PC-9 (cell line): ENCODE measurements around the gene TSHZ2. TPM values are rescaled to one million over a fixed set of nuclear protein-coding genes. Genes with fewer than 3 reads are reported as not detected.
A peak's percentile ranks its signal among the peaks of the same experiment; 100 is the strongest.

Experiments used
- BruUV-seq: library from RNA; stranded (reverse); fragments of 400-500 nt; replicated peaks from 2 replicates; lab custom pipeline; 2021; lab: Mats Ljungman, UMichigan
- CTCF ChIA-PET: fragments of 300-600 bp; sonication (Branson Sonifier 250); formaldehyde crosslinking; loops from one replicate; lab custom pipeline; 2022; ENCODE audit warnings: antibody characterized with exemption; lab: Charles Lee
- POLR2A ChIA-PET: fragments of 300-600 bp; sonication (Branson Sonifier 250); formaldehyde crosslinking; loops from one replicate; lab custom pipeline; 2022; ENCODE audit warnings: antibody characterized with exemption; ENCODE audit not compliant: unreplicated experiment; lab: Charles Lee
- DNase-seq, 2 experiments: peaks; one replicate each; pipeline versions ENCODE4 v3.0.0 to v3.0.0-alpha.2; 2015 to 2022; ENCODE audit warnings: mixed read lengths in 1 of 2
- H2AFZ ChIP-seq: fragments of 200-600 bp; sonication (generic); 2 replicates; pipeline ENCODE4 v1.8.1; 2017; ENCODE audit warnings: antibody characterized with exemption
- H3F3A ChIP-seq: fragments of 200-600 bp; sonication (generic); 2 replicates; pipeline ENCODE4 v1.8.1; 2017; ENCODE audit warnings: antibody characterized with exemption, mild to moderate bottlenecking, low read depth; ENCODE audit not compliant: insufficient read depth
- H3K27ac ChIP-seq: fragments of 200-600 bp; sonication (generic); 2 replicates; pipeline ENCODE4 v1.6.1; 2016; ENCODE audit warnings: mixed run types
- H3K27me3 ChIP-seq: fragments of 200-600 bp; sonication (generic); 2 replicates; pipeline ENCODE4 v1.6.1; 2016; ENCODE audit warnings: low read depth, mixed run types; ENCODE audit not compliant: insufficient read depth
- H3K36me3 ChIP-seq: fragments of 200-600 bp; sonication (generic); 2 replicates; pipeline ENCODE4 v1.6.1; 2016; ENCODE audit warnings: low read depth, mixed run types
- H3K4me1 ChIP-seq: fragments of 200-600 bp; sonication (generic); replicated peaks from 2 replicates; pipeline ENCODE4 v1.6.1; 2016; ENCODE audit warnings: mixed run types; ENCODE audit not compliant: insufficient read depth
- H3K4me2 ChIP-seq: fragments of 200-600 bp; sonication (generic); 2 replicates; pipeline ENCODE4 v1.6.1; 2017; ENCODE audit warnings: mixed run types
- H3K4me3 ChIP-seq: fragments of 200-600 bp; sonication (generic); 2 replicates; pipeline ENCODE4 v1.6.1; 2016; ENCODE audit warnings: mixed run types
- H3K79me2 ChIP-seq: fragments of 200-600 bp; sonication (generic); 2 replicates; pipeline ENCODE4 v1.6.1; 2017; ENCODE audit warnings: low read depth, mixed run types
- H3K9me2 ChIP-seq: fragments of 200-600 bp; sonication (generic); 2 replicates; pipeline ENCODE4 v1.8.1; 2017; ENCODE audit warnings: mild to moderate bottlenecking; ENCODE audit not compliant: insufficient read depth
- H3K9me3 ChIP-seq: fragments of 200-600 bp; sonication (generic); 2 replicates; pipeline ENCODE4 v1.8.1; 2016; ENCODE audit warnings: low read depth; ENCODE audit not compliant: insufficient read depth
- H4K20me1 ChIP-seq: fragments of 200-600 bp; sonication (generic); 2 replicates; pipeline ENCODE4 v1.8.1; 2017; ENCODE audit not compliant: insufficient read depth
- CTCF ChIP-seq: fragments of 200-600 bp; sonication (generic); conservative IDR thresholded peaks from 2 replicates; pipeline ENCODE4 v1.6.1; 2017; ENCODE audit warnings: mixed run types, antibody characterized with exemption, mild to moderate bottlenecking, moderate library complexity
- EZH2 ChIP-seq: fragments of 200-600 bp; sonication (generic); IDR thresholded peaks from 2 replicates; pipeline ENCODE4 v1.8.0; 2017; ENCODE audit warnings: antibody characterized with exemption, low read depth
- intact Hi-C: fragments of 100-400 bp; cut with micrococcal nuclease; formaldehyde crosslinking; loops from one replicate; pipeline ENCODE4 v1.10.0; 2022; ENCODE audit not compliant: unreplicated experiment
- total RNA-seq: library from RNA; stranded (reverse); gene quantifications from 2 replicates; pipeline ENCODE4 v1.2.3, GENCODE V29; 2021

TSHZ2 gene
- total RNA-seq, 1 experiment from 2014 or later, result not detected

- Histone ChIP-seq H3K9me3 (no peaks in the 10 kb centered on the region), H3K4me2 (no peak overlapping the region), H3K27me3 (peaks cover 34% of the 10 kb centered on the region; the same call in 1 of the 2 replicates), H3K27ac (no peak overlapping the region), H3K36me3 (no peaks in the 10 kb centered on the region), H3K9me2 (no peaks in the 10 kb centered on the region), H3F3A (no peaks in the 10 kb centered on the region), H2AFZ (no peak overlapping the region), H4K20me1 (no peaks in the 10 kb centered on the region), H3K4me1 (no peaks in the 10 kb centered on the region), H3K79me2 (no peaks in the 10 kb centered on the region), H3K4me3 (no peak overlapping the region)
- no TSS peak for BruUV-seq
- ChIA-PET CTCF (no interaction called here), POLR2A (no interaction called here)
- intact Hi-C loops, result no loop called here
- TF ChIP-seq CTCF (no peak), EZH2 (no peak)
- no peak for DNase-seq
Observed at GRCh38 chr20:53222416-53222815, 250.3 kb downstream of the TSHZ2 start.

- Histone ChIP-seq H3K79me2 (no peaks in the 10 kb centered on the region), H3K9me2 (no peaks in the 10 kb centered on the region), H3F3A (no peaks in the 10 kb centered on the region), H2AFZ (no peak overlapping the region), H4K20me1 (no peaks in the 10 kb centered on the region), H3K4me1 (no peaks in the 10 kb centered on the region), H3K4me2 (no peak overlapping the region), H3K9me3 (no peaks in the 10 kb centered on the region), H3K27ac (no peak overlapping the region), H3K4me3 (no peak overlapping the region), H3K36me3 (no peaks in the 10 kb centered on the region), H3K27me3 (peaks cover 30% of the 10 kb centered on the region; the same call in 1 of the 2 replicates)
- POLR2A ChIA-PET, result no interaction called here
- CTCF ChIA-PET, result no interaction called here
- no TSS peak for BruUV-seq
- no peak for DNase-seq
- no peak for TF ChIP-seq CTCF
- no peak for TF ChIP-seq EZH2
- intact Hi-C loops, result no loop called here
Observed at GRCh38 chr20:53222932-53223331, 250.8 kb downstream of the TSHZ2 start.

GRCh38 chr20:53223626-53224172, 251.5 kb downstream of the TSHZ2 start:
- peak in 1 of 2 experiments; percentile 6 for DNase-seq
- Histone ChIP-seq H3F3A (no peaks in the 10 kb centered on the region), H3K4me3 (no peak overlapping the region), H4K20me1 (no peaks in the 10 kb centered on the region), H3K27ac (no peak overlapping the region), H3K4me1 (no peaks in the 10 kb centered on the region), H3K9me3 (no peaks in the 10 kb centered on the region), H3K79me2 (no peaks in the 10 kb centered on the region), H3K9me2 (no peaks in the 10 kb centered on the region), H3K4me2 (no peak overlapping the region), H3K27me3 (peaks cover 34% of the 10 kb centered on the region; the same call in 1 of the 2 replicates), H3K36me3 (no peaks in the 10 kb centered on the region), H2AFZ (no peak overlapping the region)
- BruUV-seq, result no TSS peak
- intact Hi-C loops, result no loop called here
- no peak for TF ChIP-seq EZH2
- TF ChIP-seq CTCF, result no peak
- ChIA-PET POLR2A (no interaction called here), CTCF (no interaction called here)
